CD14-positive monocyte (primary cell): ENCODE data around the gene MBD3. TPM values are rescaled to one million over a fixed set of nuclear protein-coding genes. Genes with fewer than 3 reads are reported as not detected.
A peak's percentile ranks its signal among the peaks of the same experiment; 100 is the strongest.

Source experiments
- DNase-seq, 3 donors: peaks; one replicate each; pipeline ENCODE4 v3.0.0-alpha.2; 2011 to 2022
- H2AFZ ChIP-seq: 2 replicates; pipeline ENCODE4 v1.6.0; 2012; ENCODE audit warnings: mild to moderate bottlenecking, low read depth, low read length, inconsistent platforms; ENCODE audit not compliant: insufficient read depth, poor library complexity, severe bottlenecking
- H3K27ac ChIP-seq, 2 donors: 1 replicate in 1 of 2; 2 replicates in 1 of 2; pipeline ENCODE4 v1.5.1; 2012 to 2013; ENCODE audit warnings: low read length in 2 of 2, control low read depth in 1 of 2, inconsistent platforms in 1 of 2, low read depth in 1 of 2, mild to moderate bottlenecking in 1 of 2
- H3K27me3 ChIP-seq, 2 donors: one replicate each; pipeline versions ENCODE4 v1.6.0 to v1.6.1; 2011 to 2013; ENCODE audit warnings: low read length in 2 of 2; ENCODE audit not compliant: control insufficient read depth in 2 of 2, insufficient read depth in 2 of 2
- H3K36me3 ChIP-seq, 2 donors: replicated peaks in 1 of 2; 1 replicate in 1 of 2; 2 replicates in 1 of 2; pipeline versions ENCODE4 v1.5.1 to v1.6.1; 2012 to 2013; ENCODE audit warnings: low read length in 2 of 2, control low read depth in 1 of 2, inconsistent platforms in 1 of 2, mild to moderate bottlenecking in 1 of 2; ENCODE audit not compliant: insufficient read depth in 2 of 2, control insufficient read depth in 1 of 2
- H3K4me1 ChIP-seq, 2 donors: 1 replicate in 1 of 2; 2 replicates in 1 of 2; pipeline versions ENCODE4 v1.5.1 to v1.6.1; 2012 to 2013; ENCODE audit warnings: low read length in 2 of 2, control low read depth in 1 of 2, inconsistent platforms in 1 of 2, mild to moderate bottlenecking in 1 of 2, moderate library complexity in 1 of 2; ENCODE audit not compliant: insufficient read depth in 2 of 2, control insufficient read depth in 1 of 2
- H3K4me2 ChIP-seq: replicated peaks from 2 replicates; pipeline ENCODE3; 2012; ENCODE audit warnings: low read length, moderate library complexity, mild to moderate bottlenecking; ENCODE audit not compliant: poor library complexity, severe bottlenecking; ENCODE audit errors: extremely low read depth
- H3K4me3 ChIP-seq, 3 experiments: fragments of 200-600 bp in 1 of 3; sonication (generic) in 1 of 3; replicated peaks in 1 of 3; 1 replicate in 2 of 3; 2 replicates in 1 of 3; pipeline ENCODE4 v1.5.1; 2011 to 2013; ENCODE audit warnings: low read length in 3 of 3, mild to moderate bottlenecking in 3 of 3, control low read depth in 2 of 3, low read depth in 2 of 3, inconsistent platforms in 1 of 3, moderate library complexity in 1 of 3
- H3K79me2 ChIP-seq: 2 replicates; pipeline ENCODE4 v1.6.0; 2012; ENCODE audit warnings: mild to moderate bottlenecking, control low read depth, inconsistent platforms, low read length, moderate library complexity; ENCODE audit not compliant: insufficient read depth
- H3K9ac ChIP-seq: 2 replicates; pipeline ENCODE4 v1.6.0; 2017; ENCODE audit warnings: low read length, mild to moderate bottlenecking; ENCODE audit not compliant: insufficient read depth, poor library complexity, severe bottlenecking
- H3K9me3 ChIP-seq, 2 donors: replicated peaks in 1 of 2; 1 replicate in 1 of 2; 2 replicates in 1 of 2; pipeline versions ENCODE4 v1.5.1 to v1.6.1; 2012 to 2013; ENCODE audit warnings: low read length in 2 of 2, control low read depth in 1 of 2; ENCODE audit not compliant: control insufficient read depth in 1 of 2, insufficient read depth in 1 of 2
- H4K20me1 ChIP-seq: 2 replicates; pipeline ENCODE4 v1.6.0; 2012; ENCODE audit warnings: mild to moderate bottlenecking, low read length, control low read depth, moderate library complexity; ENCODE audit not compliant: insufficient read depth
- H3K27ac Mint-ChIP-seq, 7 donors: one replicate each; pipeline ENCODE4 v1.8.0; 2020; ENCODE audit warnings: mild to moderate bottlenecking in 7 of 7, mixed read lengths in 7 of 7, moderate library complexity in 6 of 7, inconsistent platforms in 2 of 7
- H3K27me3 Mint-ChIP-seq, 3 donors: one replicate each; pipeline ENCODE4 v1.8.0; 2021 to 2022; ENCODE audit warnings: low read depth in 3 of 3, mild to moderate bottlenecking in 3 of 3, mixed read lengths in 3 of 3, moderate library complexity in 3 of 3, inconsistent platforms in 1 of 3
- H3K36me3 Mint-ChIP-seq, 2 donors: one replicate each; pipeline ENCODE4 v1.8.0; 2020; ENCODE audit warnings: mixed read lengths in 2 of 2, inconsistent platforms in 1 of 2, mild to moderate bottlenecking in 1 of 2
- H3K4me1 Mint-ChIP-seq: one replicate; pipeline ENCODE4 v1.8.0; 2020; ENCODE audit warnings: mild to moderate bottlenecking, mixed read lengths
- H3K4me3 Mint-ChIP-seq, 2 donors: one replicate each; pipeline ENCODE4 v1.8.0; 2020; ENCODE audit warnings: mild to moderate bottlenecking in 2 of 2, mixed read lengths in 2 of 2, moderate library complexity in 1 of 2
- H3K9me3 Mint-ChIP-seq, 7 donors: one replicate each; pipeline ENCODE4 v1.8.0; 2020 to 2022; ENCODE audit warnings: mixed read lengths in 7 of 7, mild to moderate bottlenecking in 6 of 7, moderate library complexity in 6 of 7, inconsistent platforms in 2 of 7
- CTCF ChIP-seq: fragments of 200-600 bp; IDR thresholded peaks from one replicate; pipeline ENCODE4 v1.8.0; 2022; ENCODE audit warnings: antibody characterized with exemption, mild to moderate bottlenecking
- WGBS: methylation state at CpG from one replicate; pipeline ENCODE4 v1.1.5; 2013; ENCODE audit warnings: missing lambda C conversion rate; ENCODE audit not compliant: insufficient coverage; 5-methylcytosine and 5-hydroxymethylcytosine counted together
- intact Hi-C, 2 donors: fragments of 100-400 bp; cut with micrococcal nuclease; formaldehyde crosslinking; loops; one replicate each; pipeline versions ENCODE4 v1.15.0 to v1.15.1; 2023
- polyA plus RNA-seq, 3 donors: library from polyadenylated mRNA; depleted of rRNA in 1 of 3; unstranded in 2 of 3; stranded (reverse) in 1 of 3; fragments of 300-500 nt in 2 of 3; fragments of >200 nt in 1 of 3; fragmentation: Illumina TruSeq in 2 of 3; gene quantifications; 1 replicate in 2 of 3; 2 replicates in 1 of 3; pipeline ENCODE4 v1.2.3, GENCODE V29; 2012 to 2021

Gene MBD3
- polyA plus RNA-seq, 3 donors = 2.6 to 35.3 (median 4.9) TPM

GRCh38 chr19:1580382-1580781 lies 12.3 kb downstream of the MBD3 start:
- no peak for DNase-seq
- no peak overlapping the region for H2AFZ ChIP-seq
- intact Hi-C loops = no loop called here
- no peak overlapping the region for H3K4me2 ChIP-seq
- H3K9me3 ChIP-seq = no peaks in the 10 kb centered on the region
- no peak overlapping the region for H3K27ac ChIP-seq
- peaks cover 2% of the 10 kb centered on the region for H4K20me1 ChIP-seq
- Mint-ChIP-seq H3K36me3 (peaks cover 56 to 81% of the 10 kb centered on the region in 2 donors), H3K4me3 (no peak overlapping the region), H3K27ac (peak overlapping the region in 1 of 7 donors; percentile 56), H3K4me1 (no peaks in the 10 kb centered on the region), H3K27me3 (peaks cover 0 to 2% (median 0%) of the 10 kb centered on the region in 3 donors), H3K9me3 (peaks cover 0 to 5% (median 0%) of the 10 kb centered on the region in 7 donors)
- no peaks in the 10 kb centered on the region for H3K27me3 ChIP-seq
- no peak overlapping the region for H3K4me3 ChIP-seq
- peaks cover 67 to 80% of the 10 kb centered on the region in 2 donors for H3K36me3 ChIP-seq
- no peaks in the 10 kb centered on the region for H3K4me1 ChIP-seq
- 94% methylated on average over 20 of the region's 20 CpGs for WGBS
- H3K79me2 ChIP-seq = peaks cover under 1% of the 10 kb centered on the region
- no peak for TF ChIP-seq CTCF
- no peak overlapping the region for H3K9ac ChIP-seq

- no peak for TF ChIP-seq CTCF
- intact Hi-C loops = no loop called here
- Histone ChIP-seq H3K9ac (no peak overlapping the region), H3K4me1 (no peaks in the 10 kb centered on the region), H3K27me3 (no peaks in the 10 kb centered on the region), H3K4me2 (no peak overlapping the region), H2AFZ (no peak overlapping the region), H3K36me3 (peaks cover 65 to 70% of the 10 kb centered on the region in 2 donors), H3K27ac (no peak overlapping the region), H4K20me1 (no peaks in the 10 kb centered on the region), H3K9me3 (no peaks in the 10 kb centered on the region), H3K79me2 (no peaks in the 10 kb centered on the region), H3K4me3 (no peak overlapping the region)
- H3K27ac Mint-ChIP-seq = peak overlapping the region in 3 of 7 donors; percentile 37 to 54 (median 42)
- peaks cover 0 to 2% (median 0%) of the 10 kb centered on the region in 3 donors for H3K27me3 Mint-ChIP-seq
- peaks cover 0 to 5% (median 0%) of the 10 kb centered on the region in 7 donors for H3K9me3 Mint-ChIP-seq
- 96% methylated on average over 19 of the region's 20 CpGs for WGBS
- no peak overlapping the region for H3K4me3 Mint-ChIP-seq
- DNase-seq = no peak
- peaks cover 50 to 72% of the 10 kb centered on the region in 2 donors for H3K36me3 Mint-ChIP-seq
- H3K4me1 Mint-ChIP-seq = no peaks in the 10 kb centered on the region
Observed at GRCh38 chr19:1579222-1579621, 13.4 kb downstream of the MBD3 start.
